HUES6 (cell line): ENCODE measurements around the gene PSMA5.
"Not testable (repeated sequence)": the region's sequence is repeated elsewhere in the genome, so short reads cannot be mapped to it uniquely, and the experiment has no call there.

Source experiments
- H3K27ac ChIP-seq: 2 replicates; pipeline ENCODE4 v1.7.0; 2013; ENCODE audit warnings: low read depth, mild to moderate bottlenecking, low read length, inconsistent platforms
- H3K27me3 ChIP-seq: 2 replicates; pipeline ENCODE4 v1.6.1; 2013; ENCODE audit warnings: low read length; ENCODE audit not compliant: control insufficient read depth, insufficient read depth
- H3K36me3 ChIP-seq: 2 replicates; pipeline ENCODE4 v1.6.1; 2013; ENCODE audit warnings: low read length; ENCODE audit not compliant: control insufficient read depth, insufficient read depth
- H3K4me1 ChIP-seq: 2 replicates; pipeline ENCODE4 v1.6.1; 2013; ENCODE audit warnings: low read length; ENCODE audit not compliant: control insufficient read depth, insufficient read depth
- H3K4me3 ChIP-seq: 2 replicates; pipeline ENCODE4 v1.5.1; 2013; ENCODE audit warnings: low read depth, low read length
- H3K9ac ChIP-seq: one replicate; pipeline ENCODE4 v1.6.1; 2013; ENCODE audit warnings: mild to moderate bottlenecking, low read length
- H3K9me3 ChIP-seq: 2 replicates; pipeline ENCODE4 v1.6.1; 2013; ENCODE audit warnings: low read depth, low read length; ENCODE audit not compliant: control insufficient read depth, insufficient read depth

Gene PSMA5

GRCh38 chr1:109466125-109466451 lies 39.8 kb upstream of the PSMA5 start:
- Histone ChIP-seq H3K9me3 (no peaks in the 10 kb centered on the region), H3K36me3 (no peaks in the 10 kb centered on the region), H3K4me1 (peaks cover 20% of the 10 kb centered on the region), H3K27me3 (peaks cover 79% of the 10 kb centered on the region), H3K4me3 (peak overlapping the region; percentile 80), H3K9ac (no peak overlapping the region), H3K27ac (no peak overlapping the region)

DNA sequence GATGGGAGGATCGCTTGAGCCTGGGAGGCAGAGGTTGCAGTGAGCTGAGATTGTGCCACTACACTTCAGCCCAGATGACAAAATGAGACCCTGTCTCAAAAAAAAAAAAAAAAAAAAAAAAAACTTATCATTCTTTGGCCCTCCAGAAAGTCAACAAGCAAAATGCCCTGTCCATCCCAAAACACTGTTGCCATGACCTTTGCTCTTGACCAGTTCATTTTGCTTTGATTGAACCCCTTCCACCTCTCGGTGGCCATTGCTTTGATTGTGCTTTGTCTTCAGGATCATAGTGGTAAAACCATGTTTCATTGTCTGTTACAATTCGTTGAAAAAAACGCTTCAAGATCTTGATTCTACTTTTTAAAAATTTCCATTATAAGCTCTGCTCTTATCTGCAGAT lies 31.6 kb upstream of the PSMA5 start:
- Histone ChIP-seq H3K4me1 (no peaks in the 10 kb centered on the region), H3K27me3 (peaks cover 5% of the 10 kb centered on the region; the same call in 1 of the 2 replicates), H3K4me3 (no peak overlapping the region), H3K9me3 (peaks cover 13% of the 10 kb centered on the region), H3K27ac (no peak overlapping the region), H3K9ac (no peak overlapping the region), H3K36me3 (no peaks in the 10 kb centered on the region)

GRCh38 chr1:109454497-109455133 lies 28.4 kb upstream of the PSMA5 start:
- Histone ChIP-seq H3K9me3 (peaks cover 13% of the 10 kb centered on the region), H3K4me1 (no peaks in the 10 kb centered on the region), H3K27me3 (no peaks in the 10 kb centered on the region), H3K4me3 (no peak overlapping the region), H3K36me3 (no peaks in the 10 kb centered on the region), H3K27ac (no peak overlapping the region), H3K9ac (no peak overlapping the region)

DNA sequence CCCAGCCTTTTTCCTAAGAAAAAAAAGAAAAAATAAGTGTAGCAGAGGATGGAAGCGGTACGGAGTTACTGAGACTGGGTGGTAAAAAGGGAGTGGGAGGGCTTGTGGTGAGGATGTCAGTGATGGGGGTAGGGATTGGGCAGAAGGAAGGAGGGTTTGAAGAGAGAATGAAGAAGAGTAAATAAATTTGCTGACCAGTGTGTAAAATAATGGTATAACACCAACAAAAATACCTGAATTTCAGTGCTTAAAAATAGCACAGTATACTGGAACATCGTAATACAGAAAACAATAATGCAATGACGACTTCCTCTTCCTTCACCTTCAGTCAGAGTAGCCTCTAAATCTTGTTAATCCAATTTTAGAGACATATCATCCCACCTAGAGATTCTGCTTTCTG lies 21.3 kb upstream of the PSMA5 start:
- H3K4me3 ChIP-seq: no peak overlapping the region
- H3K9ac ChIP-seq: no peak overlapping the region
- peaks cover 6% of the 10 kb centered on the region; the same call in 1 of the 2 replicates for H3K27me3 ChIP-seq
- no peaks in the 10 kb centered on the region for H3K4me1 ChIP-seq
- no peaks in the 10 kb centered on the region for H3K36me3 ChIP-seq
- no peak overlapping the region for H3K27ac ChIP-seq
- no peaks in the 10 kb centered on the region for H3K9me3 ChIP-seq

- H3K9me3 ChIP-seq, H3K4me3 ChIP-seq, H3K27ac ChIP-seq, H3K9ac ChIP-seq, H3K4me1 ChIP-seq, H3K36me3 ChIP-seq: not testable (repeated sequence)
- H3K27me3 ChIP-seq: peaks cover 12% of the 10 kb centered on the region; the same call in 1 of the 2 replicates
Observed at GRCh38 chr1:109445949-109446695, 19.9 kb upstream of the PSMA5 start.

- Histone ChIP-seq H3K4me1 (no peaks in the 10 kb centered on the region), H3K4me3 (no peak overlapping the region), H3K9me3 (no peaks in the 10 kb centered on the region), H3K9ac (no peak overlapping the region), H3K36me3 (no peaks in the 10 kb centered on the region), H3K27me3 (peaks cover 12% of the 10 kb centered on the region; the same call in 1 of the 2 replicates), H3K27ac (no peak overlapping the region)
Observed at GRCh38 chr1:109444346-109444745, 18.1 kb upstream of the PSMA5 start.

DNA sequence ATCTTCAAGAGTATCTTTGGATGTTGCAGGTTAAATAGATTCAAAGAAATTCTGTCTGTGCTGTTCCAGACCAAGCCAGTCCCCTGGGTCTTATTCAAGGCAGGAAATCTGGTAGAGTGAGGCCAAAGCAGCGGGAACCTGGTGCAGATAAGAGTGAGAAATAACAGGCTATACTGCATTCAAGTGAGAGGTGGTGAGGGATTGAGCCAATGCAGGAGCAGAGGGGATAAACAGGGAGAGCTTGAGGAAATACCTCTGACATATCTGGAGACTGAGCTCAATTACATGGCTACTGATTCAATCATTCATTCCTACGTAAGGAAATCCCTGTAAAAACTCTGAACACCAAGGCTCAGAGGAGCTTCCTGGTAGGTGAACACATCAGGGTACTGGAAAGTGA lies 17.2 kb upstream of the PSMA5 start:
- Histone ChIP-seq H3K9me3 (no peaks in the 10 kb centered on the region), H3K4me3 (no peak overlapping the region), H3K4me1 (no peaks in the 10 kb centered on the region), H3K36me3 (no peaks in the 10 kb centered on the region), H3K9ac (no peak overlapping the region), H3K27ac (no peak overlapping the region), H3K27me3 (peaks cover 12% of the 10 kb centered on the region; the same call in 1 of the 2 replicates)

- Histone ChIP-seq H3K36me3 (no peaks in the 10 kb centered on the region), H3K27me3 (peaks cover 12% of the 10 kb centered on the region; the same call in 1 of the 2 replicates), H3K27ac (no peak overlapping the region), H3K4me1 (no peaks in the 10 kb centered on the region), H3K9me3 (no peaks in the 10 kb centered on the region), H3K4me3 (no peak overlapping the region), H3K9ac (no peak overlapping the region)
Observed at GRCh38 chr1:109441069-109441468, 14.8 kb upstream of the PSMA5 start.

DNA sequence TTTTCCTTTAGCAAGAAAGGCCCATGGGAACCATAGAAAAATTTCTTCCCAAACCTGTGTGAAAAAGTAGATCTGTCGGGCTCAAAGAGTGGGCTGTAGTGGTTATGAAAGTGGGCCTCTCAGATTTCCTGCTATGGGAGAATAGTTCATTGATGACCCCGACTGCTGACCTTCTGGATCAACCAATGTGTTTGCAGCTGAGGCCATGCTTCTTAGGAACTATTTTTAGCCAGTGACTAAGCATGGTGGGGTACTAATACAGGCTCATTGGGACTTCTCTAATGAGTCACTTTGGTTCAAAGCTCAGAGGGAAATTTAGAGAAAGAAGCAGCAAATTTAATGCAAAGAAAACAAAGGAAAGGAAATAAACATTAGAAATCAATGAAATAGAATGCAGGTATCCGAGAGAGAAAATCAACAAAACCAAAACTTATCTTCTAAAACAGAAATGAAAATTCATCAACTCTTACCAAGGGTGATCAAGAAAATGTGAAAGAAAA lies 12.6 kb upstream of the PSMA5 start:
- Histone ChIP-seq H3K36me3 (no peaks in the 10 kb centered on the region), H3K9ac (no peak overlapping the region), H3K4me1 (no peaks in the 10 kb centered on the region), H3K27me3 (0 out of 2 replicates have a peak, but pooled peaks cover 6% of the 10 kb centered on the region), H3K4me3 (no peak overlapping the region), H3K27ac (no peak overlapping the region), H3K9me3 (peaks cover 10% of the 10 kb centered on the region)

DNA sequence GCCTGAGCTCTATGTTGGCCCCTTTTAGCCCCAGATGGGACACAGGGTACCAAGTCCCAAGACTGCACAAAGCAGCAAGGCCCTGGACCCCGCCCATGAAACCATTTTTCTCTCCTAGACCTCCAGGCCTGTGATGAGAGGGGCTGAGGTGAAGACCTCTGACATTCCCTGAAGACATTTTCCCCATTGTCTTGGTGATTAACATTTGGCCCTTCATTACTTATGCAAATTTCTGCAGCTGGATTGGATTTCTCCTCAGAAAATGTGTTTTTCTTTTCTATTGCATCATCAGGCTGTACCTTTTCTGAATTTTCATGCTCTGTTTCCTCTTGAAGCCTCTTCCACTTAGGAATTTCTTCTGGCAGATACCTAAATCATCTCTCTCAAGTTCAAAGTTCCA lies 8.2 kb upstream of the PSMA5 start:
- no peak overlapping the region for H3K4me3 ChIP-seq
- H3K36me3 ChIP-seq: no peaks in the 10 kb centered on the region
- no peaks in the 10 kb centered on the region for H3K4me1 ChIP-seq
- H3K27ac ChIP-seq: no peak overlapping the region
- no peaks in the 10 kb centered on the region for H3K27me3 ChIP-seq
- peaks cover 19% of the 10 kb centered on the region for H3K9me3 ChIP-seq
- no peak overlapping the region for H3K9ac ChIP-seq

DNA sequence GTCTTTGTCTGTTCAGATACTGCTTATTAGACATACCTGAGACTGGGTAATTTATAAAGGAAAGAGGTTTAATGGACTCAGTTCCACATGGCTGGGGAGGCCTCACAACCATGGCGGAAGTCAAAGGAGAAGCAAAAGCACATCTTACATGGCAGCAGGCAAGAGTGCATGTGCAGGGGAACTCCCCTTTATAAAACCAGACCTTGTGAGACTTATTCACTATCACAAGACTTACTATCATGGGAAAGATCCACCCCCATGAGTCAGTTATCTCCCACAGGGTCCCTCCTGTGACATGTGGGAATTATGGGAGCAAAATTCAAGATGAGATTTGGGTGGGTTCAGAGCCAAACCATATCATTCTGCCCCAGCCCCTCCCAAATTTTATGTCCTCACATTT lies 7.1 kb upstream of the PSMA5 start:
- Histone ChIP-seq H3K4me3 (no peak overlapping the region), H3K9me3 (peaks cover 19% of the 10 kb centered on the region), H3K4me1 (no peaks in the 10 kb centered on the region), H3K27ac (no peak overlapping the region), H3K9ac (no peak overlapping the region), H3K36me3 (no peaks in the 10 kb centered on the region), H3K27me3 (no peaks in the 10 kb centered on the region)
